Stimulated activated CD8-positive, alpha-beta memory T cell treated with anti-CD3 and anti-CD28 coated beads, Interleukin-15, amount 100 ng/mL, for 48 hours (primary cell): Measurements from ENCODE around the gene TAS1R1.
"Not testable (repeated sequence)": the region's sequence is repeated elsewhere in the genome, so short reads cannot be mapped to it uniquely, and the experiment has no call there.

Source experiments
- DNase-seq, 2 donors: peaks; one replicate each; pipeline ENCODE4 v3.0.0-alpha.2; 2020; ENCODE audit warnings: low read depth in 2 of 2

The TAS1R1 gene

DNA sequence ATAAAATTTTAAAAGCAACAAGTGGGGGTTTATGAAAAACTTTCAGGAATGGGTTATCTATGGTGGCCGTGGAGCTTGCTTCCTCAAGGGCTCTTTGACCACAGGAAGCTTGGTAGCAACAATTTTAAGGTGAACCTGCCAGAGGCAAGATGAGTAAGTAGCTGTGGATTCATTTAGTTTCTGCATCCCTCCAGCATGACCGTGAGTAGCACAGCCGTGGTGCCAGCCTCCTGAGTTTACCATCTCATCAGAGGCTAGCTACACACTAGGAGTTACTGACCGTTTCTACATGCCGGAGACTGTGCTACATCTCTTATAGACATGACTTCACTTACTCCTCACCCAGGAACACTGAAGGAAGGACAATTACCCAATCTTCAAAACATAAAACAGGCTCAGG is 33.6 kb upstream of the TAS1R1 start:
- DNase-seq: no peak

DNA sequence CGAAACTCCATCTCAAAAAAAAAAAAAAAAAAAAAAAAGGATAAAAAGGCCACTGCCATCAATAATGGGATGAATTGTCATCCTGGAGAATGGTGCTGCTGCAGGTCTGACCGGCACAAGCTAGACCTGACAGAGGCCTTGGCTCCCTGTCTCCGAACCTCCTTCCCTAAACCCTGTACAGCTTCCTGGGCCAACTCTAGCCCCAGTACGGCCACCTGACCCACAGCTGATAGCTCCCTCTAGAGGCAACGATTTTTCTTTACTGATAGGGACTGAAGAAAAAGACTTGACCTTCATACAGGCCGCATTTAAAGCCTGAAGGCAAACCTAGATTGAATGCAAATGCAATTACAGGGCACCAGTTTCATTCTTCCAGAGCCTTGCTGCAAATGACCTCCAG is 31.5 kb upstream of the TAS1R1 start:
- no peak for DNase-seq

DNA sequence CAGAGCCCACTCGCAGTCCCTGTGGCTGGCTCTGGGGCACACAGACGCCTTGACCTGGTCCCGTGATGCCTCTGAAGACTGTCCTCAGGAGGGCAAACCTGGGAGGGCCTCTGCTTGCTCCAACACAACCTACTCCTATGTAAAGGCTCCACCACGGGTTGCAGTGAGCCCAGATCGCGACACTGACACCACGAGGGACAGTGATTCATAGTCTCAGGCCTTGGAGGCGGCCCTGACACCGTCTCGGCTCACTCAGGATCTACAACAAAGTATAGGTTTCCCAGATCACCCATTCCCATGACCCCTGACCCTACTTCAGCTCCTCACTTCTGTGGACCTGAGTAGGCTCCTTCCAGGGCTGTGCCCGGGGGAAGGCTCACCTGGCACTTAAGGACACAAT is 28.8 kb upstream of the TAS1R1 start:
- no peak for DNase-seq

GRCh38 chr1:6528492-6528891 is 26.6 kb upstream of the TAS1R1 start:
- DNase-seq: no peak

DNA sequence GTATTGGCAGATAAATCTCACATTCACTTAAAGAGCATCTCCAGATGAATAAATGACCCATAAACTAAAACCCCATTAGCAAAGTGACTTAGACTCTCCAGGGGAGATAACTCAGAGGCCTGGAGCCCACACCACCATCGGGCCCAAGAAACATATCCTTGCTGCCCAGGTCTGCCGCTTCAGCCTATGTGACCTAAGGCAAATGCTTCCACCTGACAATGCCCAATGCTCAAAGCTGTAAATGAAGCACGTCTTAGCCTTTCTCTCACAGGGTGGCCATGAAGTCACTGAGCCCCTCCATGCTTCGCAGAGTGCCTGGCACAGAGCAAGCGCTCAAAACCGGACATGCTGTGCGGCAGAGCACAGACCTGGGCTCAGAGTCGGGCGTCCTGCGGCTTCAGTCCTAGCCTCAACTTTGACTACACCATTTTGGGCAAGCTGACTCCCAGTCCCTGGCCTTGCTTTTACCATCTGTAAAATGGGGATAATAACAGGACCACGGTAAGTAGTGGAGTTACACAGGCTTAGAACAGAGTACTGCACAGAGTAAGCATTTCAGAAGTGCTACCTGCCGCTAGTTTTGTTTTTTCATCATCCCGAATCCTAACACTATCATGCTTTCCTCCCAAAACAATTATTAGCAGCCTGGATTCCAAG is 24.5 kb upstream of the TAS1R1 start:
- no peak for DNase-seq

DNA sequence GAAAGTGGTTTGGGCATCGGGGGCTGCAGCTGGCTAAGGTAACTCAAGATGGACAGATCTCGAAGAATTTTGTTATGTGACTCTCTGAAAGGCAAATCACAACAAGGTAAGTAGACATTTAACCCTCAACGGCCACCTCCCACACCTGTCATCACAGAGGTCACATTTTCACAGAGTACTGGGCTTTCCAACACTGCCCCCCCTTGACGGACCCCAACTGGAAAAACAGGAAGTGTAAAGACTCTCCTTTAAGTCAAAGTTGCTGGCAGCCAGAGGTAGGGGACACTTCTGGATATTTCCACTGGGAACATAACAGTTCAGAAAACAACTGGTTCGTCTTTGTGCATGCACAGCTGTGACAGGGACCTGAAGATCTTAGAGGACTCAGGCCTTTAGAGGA is 23.1 kb upstream of the TAS1R1 start:
- no peak for DNase-seq

DNA sequence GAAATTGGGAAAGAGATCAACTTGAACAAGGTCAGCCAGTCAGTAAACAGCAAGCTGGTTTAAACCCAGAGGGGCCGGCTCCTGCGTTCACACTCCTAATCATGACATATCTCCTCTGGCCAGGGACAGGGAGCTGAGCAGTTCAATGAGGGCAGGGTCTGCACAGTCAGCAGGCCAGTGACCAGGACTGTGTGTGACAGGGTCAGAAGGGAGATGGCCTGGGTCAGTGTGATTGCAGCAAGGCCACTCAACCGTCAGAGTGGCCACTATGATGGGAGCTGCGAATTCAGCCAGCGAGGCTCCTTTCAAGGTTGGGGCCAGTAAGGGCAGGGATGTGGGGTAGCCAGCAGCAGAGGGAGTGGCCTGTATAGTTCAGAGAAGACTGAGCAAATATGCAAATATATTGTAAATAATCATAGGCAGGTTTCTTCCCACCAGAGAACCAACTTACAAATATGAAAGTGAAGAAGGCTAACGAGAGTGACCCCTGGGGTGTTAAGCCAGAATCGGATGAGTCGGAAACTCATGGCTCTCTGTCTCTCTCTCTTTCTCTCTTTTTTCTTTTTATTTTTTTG is 20.8 kb upstream of the TAS1R1 start:
- DNase-seq: no peak

DNA sequence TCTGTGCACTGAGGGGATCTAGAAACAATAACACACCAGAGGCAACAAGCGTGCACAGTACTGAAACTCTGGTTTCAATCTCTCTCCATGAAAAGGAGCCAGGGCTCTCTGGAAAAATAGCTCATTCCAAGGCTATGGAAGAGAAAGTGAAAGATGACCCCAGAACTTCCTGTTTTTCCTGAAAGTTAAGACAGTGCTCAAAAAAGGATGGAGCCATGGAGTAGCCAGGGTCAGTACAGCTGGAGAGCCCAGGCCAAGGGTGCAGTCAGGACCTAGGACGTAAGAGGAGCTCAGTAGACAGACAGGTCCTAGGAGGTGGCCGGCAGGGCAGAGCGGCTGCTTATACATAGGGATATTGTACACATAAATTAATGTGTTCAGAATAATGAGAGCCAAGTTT is 19.9 kb upstream of the TAS1R1 start:
- no peak for DNase-seq

DNA sequence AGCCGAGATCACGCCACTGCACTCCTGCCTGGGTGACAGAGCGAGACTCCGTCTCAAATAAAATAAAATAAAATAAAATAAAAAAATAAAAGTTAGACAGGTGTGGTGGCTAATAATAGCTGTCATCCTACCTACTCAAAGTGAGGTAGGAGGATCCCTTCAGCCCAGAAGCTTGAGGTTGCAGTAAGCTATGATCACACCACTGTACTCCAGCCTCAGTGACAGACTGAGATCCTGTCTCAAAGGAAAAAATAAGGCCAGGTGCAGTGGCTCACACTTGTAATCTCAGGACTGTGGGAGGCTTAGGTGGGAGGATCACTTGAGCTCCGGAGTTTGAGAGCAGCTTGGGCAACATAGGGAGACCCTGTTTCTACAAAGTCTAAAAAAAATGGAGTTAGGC is 18.8 kb upstream of the TAS1R1 start:
- no peak for DNase-seq

DNA sequence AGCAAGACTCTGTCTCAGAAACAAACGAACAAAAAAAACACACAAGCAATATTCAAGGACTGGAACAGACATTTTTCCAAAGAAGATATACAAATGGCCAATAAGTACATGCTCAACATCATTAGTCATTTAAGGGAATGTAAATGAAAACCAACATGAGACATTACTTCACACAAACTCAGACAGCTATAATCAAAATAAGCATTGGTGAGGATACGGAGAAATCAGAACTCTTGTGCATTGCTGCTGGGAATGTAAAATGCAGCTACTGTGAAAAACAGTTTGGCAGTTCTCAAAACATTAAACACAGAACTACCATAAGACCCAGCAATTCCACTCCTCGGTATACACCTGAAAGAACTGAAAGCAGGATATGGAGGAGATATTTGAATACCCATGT is 16.2 kb upstream of the TAS1R1 start:
- no peak for DNase-seq

DNA sequence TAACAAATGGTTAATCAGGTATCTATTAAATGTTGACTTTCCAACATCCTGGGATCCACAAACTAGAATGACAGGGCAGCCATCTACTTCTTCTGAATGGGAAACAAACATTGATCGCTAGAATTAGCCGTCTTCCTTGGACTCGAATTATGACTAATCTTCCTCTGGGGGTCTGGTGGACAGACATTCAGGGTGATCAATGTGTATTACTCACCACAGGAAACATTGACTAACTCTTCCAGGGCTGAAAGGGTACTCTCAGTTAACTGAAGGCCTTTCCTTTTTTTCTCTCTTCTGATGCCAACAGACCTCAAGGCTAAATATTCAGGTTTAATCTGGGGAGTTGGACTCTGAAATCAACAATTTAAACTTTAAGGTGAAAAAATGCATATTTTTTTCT is 10.3 kb upstream of the TAS1R1 start:
- no peak for DNase-seq

DNA sequence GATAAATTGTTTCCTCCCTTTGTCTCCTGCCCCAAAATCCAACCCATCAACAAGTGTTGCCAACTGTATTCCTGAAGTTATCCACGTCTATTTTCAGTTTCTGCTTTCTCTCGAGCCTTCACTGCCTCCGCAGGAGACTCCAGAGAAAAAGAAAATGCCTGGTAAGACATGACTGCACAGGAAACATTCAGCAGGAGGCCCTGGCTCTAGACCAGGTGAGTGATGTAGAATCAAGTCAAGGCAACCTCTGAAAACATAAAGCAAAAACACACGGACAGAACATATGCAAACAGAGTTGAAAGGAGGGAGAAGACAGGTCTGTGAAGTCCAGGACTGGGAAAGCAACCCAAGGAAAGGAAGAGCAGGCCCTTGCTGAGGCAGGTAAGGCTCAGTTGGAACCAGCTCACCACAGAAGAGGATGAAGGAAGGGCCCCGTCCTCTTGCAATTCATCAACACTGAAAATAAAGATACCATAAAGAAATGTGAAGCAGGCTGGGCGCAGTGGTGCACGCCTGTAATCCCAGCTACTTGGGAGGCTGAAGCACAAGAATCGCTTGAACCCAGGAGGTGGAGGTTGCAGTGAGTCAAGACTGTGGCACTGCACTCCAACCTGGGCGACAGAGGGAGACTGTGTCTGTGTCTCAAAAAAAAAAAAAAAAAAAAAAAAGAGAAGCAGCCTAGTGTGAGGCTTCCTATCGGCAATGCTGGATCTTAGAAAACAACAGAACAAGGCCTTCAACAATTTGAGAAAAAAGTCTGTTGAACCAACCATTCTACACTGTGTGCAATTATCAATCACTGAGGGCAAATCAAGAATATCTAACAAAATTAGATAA is 9.6 kb upstream of the TAS1R1 start:
- no peak for DNase-seq

DNA sequence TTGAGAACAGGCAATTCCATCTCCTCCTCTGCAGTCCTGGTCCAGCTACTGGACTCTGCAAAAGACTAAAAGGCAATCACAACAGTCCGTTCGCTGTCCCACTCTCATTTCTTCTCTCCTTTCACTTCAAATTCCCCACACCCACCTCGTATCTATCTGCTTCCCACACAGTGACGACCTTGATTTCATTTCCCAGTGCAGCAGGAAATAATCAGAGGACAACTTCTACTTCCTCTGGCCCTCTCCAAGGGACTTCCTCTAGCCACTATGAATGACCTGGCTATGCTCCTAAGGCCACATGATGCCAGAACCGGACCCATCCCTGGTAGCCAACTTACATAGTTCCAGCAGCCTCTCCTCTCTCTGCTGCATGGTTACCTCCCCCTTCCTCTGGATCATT is 8.8 kb upstream of the TAS1R1 start:
- no peak for DNase-seq

GRCh38 chr1:6547301-6547700 is 7.8 kb upstream of the TAS1R1 start:
- DNase-seq: no peak

DNA sequence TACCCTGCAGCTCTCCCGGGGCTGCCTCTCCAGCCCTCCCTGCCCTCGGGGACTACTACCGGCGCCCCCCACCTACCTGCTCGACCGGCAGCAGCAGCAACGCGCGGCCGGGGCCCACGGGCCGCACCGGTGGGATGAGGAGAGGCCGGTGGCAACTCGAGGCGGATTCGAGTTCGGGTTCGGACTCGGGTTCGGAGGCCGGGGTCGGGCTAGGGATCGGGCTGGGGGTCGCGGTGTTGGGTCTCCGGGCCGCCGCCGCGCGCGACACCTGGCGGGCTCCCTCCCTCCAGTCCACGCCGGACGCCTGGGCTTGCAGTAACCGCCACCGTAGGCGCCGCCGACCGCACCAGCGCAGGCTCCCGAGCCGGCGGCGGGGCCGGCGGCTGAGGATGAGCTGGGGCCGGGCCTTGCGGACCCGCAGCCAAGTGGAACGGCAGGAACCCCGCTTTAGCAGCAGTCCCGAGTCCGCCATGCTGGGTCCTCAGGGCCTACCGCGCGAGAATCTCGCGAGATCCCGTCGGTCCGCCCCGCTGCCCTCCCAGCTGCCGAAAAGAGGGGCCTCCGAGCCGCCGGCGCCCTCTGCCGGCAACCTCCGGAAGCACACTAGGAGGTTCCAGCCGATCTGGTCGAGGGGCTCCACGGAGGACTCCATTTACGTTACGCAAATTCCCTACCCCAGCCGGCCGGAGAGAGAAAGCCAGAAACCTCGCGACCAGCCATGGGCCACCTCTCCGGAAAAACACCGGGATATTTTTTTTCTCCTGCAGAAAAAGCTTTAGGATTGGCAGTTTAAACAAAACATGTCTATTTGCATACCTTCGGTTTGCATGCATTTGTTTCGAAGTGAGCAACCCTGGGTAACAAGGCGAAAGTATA is 838 bp upstream of the TAS1R1 start, which contains the start of gene NOL9:
Gene NOL9 (minus strand): TSS at position 483 of the 876 bp plus-strand sequence. CDS start 11 bp downstream, at position 472.
- DNase-seq: peak; percentile 90 to 92

- DNase-seq: no peak
Observed at GRCh38 chr1:6557597-6557996, 2.5 kb downstream of the TAS1R1 start.

DNA sequence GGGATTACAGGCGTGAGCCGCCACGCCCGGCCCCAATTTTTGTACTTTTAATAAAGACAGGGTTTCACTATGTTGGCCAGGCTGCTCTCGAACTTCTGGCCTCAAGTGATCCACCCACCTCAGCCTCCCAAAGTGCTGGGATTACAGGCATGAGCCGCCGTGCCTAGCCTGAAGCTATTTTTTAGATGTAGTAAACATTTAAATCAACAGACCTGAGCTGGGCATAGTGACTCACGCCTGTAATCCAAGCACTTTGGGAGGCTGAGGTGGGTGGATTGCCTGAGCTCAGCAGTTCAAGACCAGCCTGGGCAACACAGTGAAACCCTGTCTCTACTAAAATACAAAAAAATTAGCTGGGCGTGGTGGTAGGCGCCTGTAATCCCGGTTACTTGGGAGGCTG is 4.1 kb downstream of the TAS1R1 start:
- DNase-seq: not testable (repeated sequence)

DNA sequence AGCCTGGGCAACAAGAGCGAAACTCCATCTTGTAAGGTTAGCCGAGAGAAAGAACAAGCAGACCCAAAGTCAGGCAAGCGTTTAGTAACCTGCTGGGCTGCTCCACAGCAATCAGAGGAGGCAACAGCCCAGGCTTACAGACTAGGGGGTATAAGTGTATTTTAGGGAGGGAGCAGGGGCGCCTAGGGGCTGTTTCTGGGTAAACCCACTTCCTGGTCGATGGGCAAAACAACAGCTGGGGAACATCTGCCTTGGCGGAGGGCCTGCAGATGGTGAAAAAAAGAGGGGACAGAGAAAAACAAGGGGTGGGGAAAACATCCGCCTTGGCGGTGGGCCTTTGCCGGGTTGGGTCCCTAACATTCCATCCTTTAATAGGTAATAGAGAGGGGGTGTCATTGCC is 5.2 kb downstream of the TAS1R1 start:
- DNase-seq: no peak

DNA sequence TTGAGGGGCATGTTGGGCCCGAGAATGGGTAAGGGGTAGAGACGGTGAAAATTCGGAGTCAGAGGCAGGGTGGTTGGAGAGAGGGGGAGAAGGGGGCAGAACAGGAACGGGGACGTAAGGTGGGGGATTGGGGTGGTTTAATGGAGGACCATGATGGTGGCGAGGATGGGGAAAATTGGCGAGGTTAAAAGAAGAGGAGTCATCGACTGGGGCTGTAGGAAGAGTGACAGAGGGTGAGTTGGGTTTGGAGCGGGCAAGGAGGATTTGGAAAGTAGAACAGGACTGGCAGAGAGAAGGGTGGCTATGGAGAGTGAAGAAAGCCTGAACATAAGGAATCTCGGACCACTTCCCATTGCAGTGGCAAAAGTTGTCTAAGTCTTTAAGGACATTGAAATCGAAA is 13.9 kb downstream of the TAS1R1 start:
- DNase-seq: no peak

GRCh38 chr1:6570100-6570499 is 15.0 kb downstream of the TAS1R1 start:
- no peak for DNase-seq

GRCh38 chr1:6570987-6571386 is 15.9 kb downstream of the TAS1R1 start:
- no peak for DNase-seq
